Endothelial cell of umbilical vein (primary cell): Measurements from ENCODE around the gene ZNF527. TPM values are rescaled to one million over a fixed set of nuclear protein-coding genes. Genes with fewer than 3 reads are reported as not detected.

Source experiments
- BruUV-seq: library from RNA; stranded (reverse); fragments of 400-500 nt; replicated peaks from 2 replicates; lab custom pipeline; 2021; lab: Mats Ljungman, UMichigan
- CTCF ChIA-PET: fragments of 300-600, 350-600 bp; sonication (Branson Sonifier 250); formaldehyde crosslinking; loops from one replicate; lab custom pipeline; 2021; ENCODE audit warnings: antibody characterized with exemption, inconsistent platforms; lab: Charles Lee
- POLR2A ChIA-PET: fragments of 300-600, 350-600 bp; sonication (Branson Sonifier 250); formaldehyde crosslinking; loops from one replicate; lab custom pipeline; 2021; ENCODE audit warnings: antibody characterized with exemption, inconsistent platforms; lab: Charles Lee
- DNase-seq: peaks from one replicate; pipeline ENCODE4 v3.0.0-alpha.2; 2011; ENCODE audit warnings: low read depth, low spot score
- FAIRE-seq: peaks from 2 replicates; lab custom pipeline; 2011; peaks lifted over from hg19 to GRCh38; lab: Jason Lieb, UNC
- H2AFZ ChIP-seq: 2 replicates; pipeline ENCODE4 v1.6.0; 2012; ENCODE audit warnings: low read depth, low read length, control low read depth, inconsistent platforms
- H3K27ac ChIP-seq: 2 replicates; pipeline ENCODE4 v1.5.1; 2011; ENCODE audit warnings: low read depth, mild to moderate bottlenecking, control low read depth, low read length, moderate library complexity; ENCODE audit not compliant: insufficient read depth
- H3K27me3 ChIP-seq, 2 experiments: 2 replicates each; pipeline versions ENCODE4 v1.6.0 to v1.6.1; 2011; ENCODE audit warnings: low read length in 2 of 2, mixed read lengths in 1 of 2; ENCODE audit not compliant: control insufficient read depth in 2 of 2, insufficient read depth in 2 of 2
- H3K36me3 ChIP-seq, 2 experiments: 2 replicates in 1 of 2; 3 replicates in 1 of 2; pipeline ENCODE4 v1.5.1; 2011; ENCODE audit warnings: low read length in 2 of 2, mild to moderate bottlenecking in 1 of 2, moderate library complexity in 1 of 2; ENCODE audit not compliant: control insufficient read depth in 2 of 2, insufficient read depth in 2 of 2; ENCODE audit errors: extremely low read depth in 1 of 2
- H3K4me1 ChIP-seq: 3 replicates; pipeline ENCODE4 v1.5.1; 2011; ENCODE audit warnings: mild to moderate bottlenecking, low read length; ENCODE audit not compliant: control insufficient read depth, insufficient read depth; ENCODE audit errors: extremely low read depth
- H3K4me2 ChIP-seq: 2 replicates; pipeline ENCODE4 v1.6.1; 2011; ENCODE audit warnings: low read length, control low read depth, mixed read lengths; ENCODE audit not compliant: insufficient read depth
- H3K4me3 ChIP-seq, 3 experiments: fragments of 200-600 bp in 1 of 3; sonication (generic), shearing (Covaris generic) in 1 of 3; replicated peaks in 1 of 3; 2 replicates each; pipeline ENCODE4 v1.5.1; 2011 to 2016; ENCODE audit warnings: control low read depth in 3 of 3, low read length in 3 of 3, mild to moderate bottlenecking in 2 of 3, inconsistent platforms in 1 of 3, low read depth in 1 of 3, moderate library complexity in 1 of 3; ENCODE audit not compliant: insufficient read depth in 1 of 3
- H3K79me2 ChIP-seq: 2 replicates; pipeline ENCODE4 v1.6.0; 2012; ENCODE audit warnings: low read length, inconsistent platforms; ENCODE audit not compliant: control insufficient read depth, insufficient read depth
- H3K9ac ChIP-seq: replicated peaks from 2 replicates; pipeline ENCODE3; 2011; ENCODE audit warnings: low read length, control low read depth; ENCODE audit not compliant: insufficient read depth; ENCODE audit errors: extremely low read depth
- H3K9me1 ChIP-seq: replicated peaks from 3 replicates; pipeline ENCODE4 v1.6.0; 2011; ENCODE audit warnings: mild to moderate bottlenecking, low read length; ENCODE audit not compliant: control insufficient read depth, insufficient read depth; ENCODE audit errors: extremely low read depth
- H3K9me3 ChIP-seq: replicated peaks from 2 replicates; pipeline ENCODE4 v1.5.1; 2012; ENCODE audit warnings: low read length, inconsistent platforms; ENCODE audit not compliant: control insufficient read depth, insufficient read depth
- H4K20me1 ChIP-seq: replicated peaks from 2 replicates; pipeline ENCODE3; 2011; ENCODE audit warnings: mild to moderate bottlenecking, low read length; ENCODE audit not compliant: control insufficient read depth, insufficient read depth; ENCODE audit errors: extremely low read depth
- EZH2 ChIP-seq: IDR thresholded peaks from 2 replicates; pipeline ENCODE4 v1.6.1; 2012; ENCODE audit warnings: borderline replicate concordance, low read depth, mild to moderate bottlenecking, moderate library complexity, low read length, inconsistent platforms; ENCODE audit not compliant: severe bottlenecking
- FOS ChIP-seq: IDR thresholded peaks from 2 replicates; pipeline ENCODE4 v1.6.1; 2011; ENCODE audit warnings: mild to moderate bottlenecking, low read length, moderate library complexity, borderline replicate concordance; ENCODE audit not compliant: insufficient read depth
- GATA2 ChIP-seq: IDR thresholded peaks from 2 replicates; pipeline ENCODE4 v1.7.0; 2011; ENCODE audit warnings: low read depth, mild to moderate bottlenecking, moderate library complexity, mixed read lengths, low read length; ENCODE audit not compliant: insufficient read length, insufficient read depth
- JUN ChIP-seq: IDR thresholded peaks from 2 replicates; pipeline ENCODE4 v1.6.1; 2011; ENCODE audit warnings: borderline replicate concordance, low read depth; ENCODE audit not compliant: insufficient read length, insufficient read depth
- MAX ChIP-seq: IDR thresholded peaks from 2 replicates; pipeline ENCODE4 v1.6.1; 2011; ENCODE audit not compliant: insufficient read depth, insufficient read length
- MYC ChIP-seq: IDR thresholded peaks from one replicate; pipeline ENCODE4 v1.6.1; 2011; ENCODE audit warnings: mild to moderate bottlenecking, low read depth, low read length
- POLR2A ChIP-seq: IDR thresholded peaks from 2 replicates; pipeline ENCODE4 v1.6.1; 2012; ENCODE audit warnings: low read depth, mild to moderate bottlenecking, control low read depth, low read length
- POLR2AphosphoS5 ChIP-seq: IDR thresholded peaks from 2 replicates; pipeline ENCODE4 v1.6.1; 2012; ENCODE audit warnings: low read depth, mild to moderate bottlenecking, control low read depth, low read length, moderate library complexity; ENCODE audit not compliant: insufficient read depth
- dilution Hi-C: fragments of 300-500 bp; cut with MboI; formaldehyde crosslinking; loops from one replicate; pipeline ENCODE4 v1.15.0; 2019; ENCODE audit warnings: low sequenced_read_pairs; ENCODE audit not compliant: extremely low pct_ligation_motif_present
- intact Hi-C: fragments of 100-400 bp; cut with micrococcal nuclease; formaldehyde crosslinking; loops from one replicate; pipeline ENCODE4 v1.10.0; 2022
- polyA plus RNA-seq, 4 experiments: library from polyadenylated mRNA; depleted of rRNA in 3 of 4; stranded (reverse) in 3 of 4; unstranded in 1 of 4; fragments of >200 nt; gene quantifications; 2 replicates each; pipeline versions ENCODE4 v1.2.1 to v1.2.3, GENCODE V29; 2011 to 2012; ENCODE audit warnings: missing spikeins in 1 of 4
- total RNA-seq: library from RNA; stranded (reverse); gene quantifications from 2 replicates; pipeline ENCODE4 v1.2.3, GENCODE V29; 2021
- TF ChIP-seq, protein P1 (sequence below), 2 donors: IDR thresholded peaks; 1 replicate in 1 of 2; 2 replicates in 1 of 2; pipeline ENCODE4 v1.5.1; 2011; ENCODE audit warnings: low read length in 2 of 2, mild to moderate bottlenecking in 2 of 2, moderate library complexity in 2 of 2, control low read depth in 1 of 2, inconsistent platforms in 1 of 2, low read depth in 1 of 2; ENCODE audit not compliant: insufficient read depth in 1 of 2; ENCODE audit errors: extremely low read depth in 1 of 2

ZNF527 gene
- total and polyA plus RNA-seq, 2 donors (not counting 3 experiments of a cell fraction or from before 2014, with no cell fraction given), result 2.9 to 3.6 TPM

DNA sequence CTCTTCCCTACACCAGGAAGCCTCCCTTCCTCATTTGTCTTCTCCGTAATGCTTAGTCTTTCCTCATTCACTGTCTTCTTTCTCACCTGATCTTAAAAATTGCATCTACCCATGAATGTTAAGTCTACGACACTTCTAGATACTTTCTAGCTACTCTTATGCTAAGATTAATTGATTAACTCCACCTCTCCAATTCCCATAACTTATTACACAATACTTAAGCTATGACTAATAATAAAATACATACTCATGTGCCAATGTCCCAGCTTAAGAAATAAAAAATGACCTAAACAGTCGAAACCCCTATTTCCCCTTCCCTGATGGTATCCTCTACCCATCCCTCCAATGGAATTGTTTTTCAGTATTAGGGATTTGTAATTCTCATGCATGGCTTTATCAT, 22.8 kb upstream of the ZNF527 start:
- no peaks in the 10 kb centered on the region for H4K20me1 ChIP-seq
- no peak for FAIRE-seq
- no TSS peak for BruUV-seq
- peaks cover 0 to 12% of the 10 kb centered on the region in 2 experiments for H3K36me3 ChIP-seq
- dilution Hi-C loops, result no loop called here
- H3K4me3 ChIP-seq, result no peak overlapping the region
- no peak overlapping the region for H3K27ac ChIP-seq
- no peaks in the 10 kb centered on the region for H3K79me2 ChIP-seq
- no peaks in the 10 kb centered on the region for H3K9me1 ChIP-seq
- no peak for DNase-seq
- intact Hi-C loops, result no loop called here
- H3K9me3 ChIP-seq, result no peaks in the 10 kb centered on the region
- no peak overlapping the region for H3K4me2 ChIP-seq
- no peak overlapping the region for H3K9ac ChIP-seq
- CTCF ChIA-PET, result no interaction called here
- TF ChIP-seq JUN, result no peak
- TF ChIP-seq EZH2, result no peak
- no peak for TF ChIP-seq FOS
- TF ChIP-seq, protein P1, sequence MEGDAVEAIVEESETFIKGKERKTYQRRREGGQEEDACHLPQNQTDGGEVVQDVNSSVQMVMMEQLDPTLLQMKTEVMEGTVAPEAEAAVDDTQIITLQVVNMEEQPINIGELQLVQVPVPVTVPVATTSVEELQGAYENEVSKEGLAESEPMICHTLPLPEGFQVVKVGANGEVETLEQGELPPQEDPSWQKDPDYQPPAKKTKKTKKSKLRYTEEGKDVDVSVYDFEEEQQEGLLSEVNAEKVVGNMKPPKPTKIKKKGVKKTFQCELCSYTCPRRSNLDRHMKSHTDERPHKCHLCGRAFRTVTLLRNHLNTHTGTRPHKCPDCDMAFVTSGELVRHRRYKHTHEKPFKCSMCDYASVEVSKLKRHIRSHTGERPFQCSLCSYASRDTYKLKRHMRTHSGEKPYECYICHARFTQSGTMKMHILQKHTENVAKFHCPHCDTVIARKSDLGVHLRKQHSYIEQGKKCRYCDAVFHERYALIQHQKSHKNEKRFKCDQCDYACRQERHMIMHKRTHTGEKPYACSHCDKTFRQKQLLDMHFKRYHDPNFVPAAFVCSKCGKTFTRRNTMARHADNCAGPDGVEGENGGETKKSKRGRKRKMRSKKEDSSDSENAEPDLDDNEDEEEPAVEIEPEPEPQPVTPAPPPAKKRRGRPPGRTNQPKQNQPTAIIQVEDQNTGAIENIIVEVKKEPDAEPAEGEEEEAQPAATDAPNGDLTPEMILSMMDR (IDR thresholded peaks at IDR 0.05; ENCODE audit: extremely low read depth in 1 of 2, insufficient read depth in 1 of 2, low read depth in 1 of 2, low read length in 2 of 2), result no peak
- TF ChIP-seq MAX, result no peak
- TF ChIP-seq MYC, result no peak
- no peak for TF ChIP-seq POLR2A
- TF ChIP-seq POLR2AphosphoS5, result no peak
- TF ChIP-seq GATA2, result no peak
- no peaks in the 10 kb centered on the region for H3K4me1 ChIP-seq
- H3K27me3 ChIP-seq, result no peaks in the 10 kb centered on the region
- H2AFZ ChIP-seq, result no peak overlapping the region
- POLR2A ChIA-PET, result no interaction called here
